AG10803 (cell line): Measurements from ENCODE around the gene HEXB.

Source experiments
- DNase-seq: peaks from one replicate; pipeline ENCODE4 v3.0.0; 2010; ENCODE audit warnings: low read depth
- H3K4me3 ChIP-seq: 2 replicates; pipeline ENCODE4 v1.5.1; 2011; ENCODE audit warnings: mild to moderate bottlenecking, low read length, control low read depth
- CTCF ChIP-seq: conservative IDR thresholded peaks from 2 replicates; pipeline ENCODE4 v1.5.1; 2011; ENCODE audit warnings: mild to moderate bottlenecking, low read length, control low read depth, inconsistent platforms

HEXB gene

GRCh38 chr5:74684900-74685851 lies at the start of gene HEXB:
Gene HEXB (plus strand): TSS chr5:74685233. CDS start chr5:74685261, 28 bp downstream.
- peak; percentile 78 for DNase-seq
- TF ChIP-seq CTCF: 0 out of 2 replicates have a peak, but pooled peaks have one; percentile 8

GRCh38 chr5:74636149-74636548 lies 48.9 kb upstream of the HEXB start:
- H3K4me3 ChIP-seq: no peak overlapping the region
- no peak for DNase-seq
- no peak for TF ChIP-seq CTCF

More at GRCh38 chr5:74684900-74685851, at the start of gene HEXB:
- peak within 1 kb of the TSS; percentile 82 for H3K4me3 ChIP-seq

- no peak for DNase-seq
- no peak for TF ChIP-seq CTCF
- no peak overlapping the region for H3K4me3 ChIP-seq
Observed at GRCh38 chr5:74636552-74636951, 48.5 kb upstream of the HEXB start.

GRCh38 chr5:74638544-74638969 lies 46.5 kb upstream of the HEXB start:
- TF ChIP-seq CTCF: no peak
- no peak for DNase-seq
- H3K4me3 ChIP-seq: peak overlapping the region; percentile 93

- H3K4me3 ChIP-seq: peak overlapping the region; percentile 93
- no peak for TF ChIP-seq CTCF
- DNase-seq: peak; percentile 34
Observed at GRCh38 chr5:74638970-74639806, 45.8 kb upstream of the HEXB start.

- DNase-seq: peak; percentile 57
- TF ChIP-seq CTCF: peak; percentile 33; the same call in 1 of the 2 replicates
- peak overlapping the region; percentile 93 for H3K4me3 ChIP-seq
Observed at GRCh38 chr5:74639807-74640449, 45.1 kb upstream of the HEXB start.
